NCI-H1436 treated with DMSO at 0.1 percent for 48 hours (cell line): ENCODE measurements around the gene TNKS2.
A peak's percentile ranks its signal among the peaks of the same experiment; 100 is the strongest.

Source experiments
- DNase-seq: peaks from one replicate; lab custom pipeline; 2025; lab: John Stamatoyannopoulos, UW

TNKS2 gene

DNA sequence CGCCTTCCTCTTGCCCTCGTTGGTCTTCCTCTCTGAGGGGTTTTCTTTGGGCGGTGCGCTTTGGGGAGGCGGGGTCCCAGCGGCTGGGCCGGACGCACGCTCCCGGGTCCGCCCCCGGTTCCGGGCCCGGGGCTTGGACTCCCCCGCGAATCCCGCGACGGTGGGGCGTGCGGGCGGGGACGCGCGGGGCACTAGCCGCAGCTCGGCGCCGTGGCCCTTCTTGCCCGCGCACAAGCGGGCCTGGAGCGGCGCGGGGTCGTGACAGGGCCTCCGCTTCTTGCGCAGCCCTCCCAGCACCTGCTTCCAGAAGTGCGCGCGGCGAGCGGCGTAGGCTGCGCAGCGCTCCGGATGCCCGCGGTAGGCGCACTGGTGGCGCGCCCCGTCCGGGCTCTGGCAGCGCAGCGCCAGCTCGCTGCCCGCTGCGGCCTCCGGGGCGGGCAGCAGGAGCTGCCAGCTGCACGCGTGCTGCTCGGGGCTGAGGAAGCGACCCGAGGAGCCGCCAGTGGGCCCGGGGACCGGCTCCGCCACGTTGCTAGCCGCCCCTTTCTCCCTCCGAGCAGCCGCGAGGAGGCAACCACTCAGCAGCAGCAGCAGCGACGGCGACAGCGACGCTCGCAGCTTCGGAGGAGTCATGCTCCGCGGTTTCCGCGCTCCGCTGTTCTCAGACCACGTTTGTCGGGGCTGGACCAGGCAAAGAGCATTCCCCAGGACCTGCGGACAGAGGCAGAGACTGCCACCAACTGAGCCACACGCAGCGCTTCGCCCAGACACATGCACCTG is 110.3 kb downstream of the TNKS2 start:
- DNase-seq = peak; percentile 5

DNA sequence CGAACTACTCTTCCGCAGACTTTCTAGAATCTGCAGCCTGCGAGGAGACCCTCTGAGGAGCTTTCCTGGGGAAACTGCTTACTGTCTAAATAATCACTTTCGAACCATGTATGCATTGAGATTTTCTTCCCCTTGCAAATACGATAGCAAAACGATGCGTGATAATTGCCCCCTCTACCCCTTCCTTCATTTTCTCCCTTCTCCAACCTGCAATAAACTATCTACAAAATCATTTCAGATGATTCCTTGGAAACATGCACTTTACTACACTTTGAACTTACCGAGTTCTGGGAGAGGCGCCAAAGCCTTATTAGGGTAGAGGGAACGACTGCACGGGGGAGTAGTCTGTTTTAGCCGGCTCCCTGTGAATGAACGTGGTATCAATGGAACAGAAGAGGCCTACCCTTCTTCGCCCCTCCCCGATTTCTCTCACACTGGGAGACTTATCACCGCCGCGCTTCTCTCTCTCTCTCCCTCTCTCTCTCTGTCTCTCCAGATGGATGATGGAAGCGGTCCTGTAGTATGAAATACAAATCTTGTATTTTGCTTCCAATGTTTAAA is 111.0 kb downstream of the TNKS2 start, which contains the start of gene FGFBP3:
FGFBP3 (minus strand) TSS at position 370 of the 561 bp plus-strand sequence. CDS start 517 bp downstream, outside the sequence.
- peak; percentile 16 for DNase-seq

DNA sequence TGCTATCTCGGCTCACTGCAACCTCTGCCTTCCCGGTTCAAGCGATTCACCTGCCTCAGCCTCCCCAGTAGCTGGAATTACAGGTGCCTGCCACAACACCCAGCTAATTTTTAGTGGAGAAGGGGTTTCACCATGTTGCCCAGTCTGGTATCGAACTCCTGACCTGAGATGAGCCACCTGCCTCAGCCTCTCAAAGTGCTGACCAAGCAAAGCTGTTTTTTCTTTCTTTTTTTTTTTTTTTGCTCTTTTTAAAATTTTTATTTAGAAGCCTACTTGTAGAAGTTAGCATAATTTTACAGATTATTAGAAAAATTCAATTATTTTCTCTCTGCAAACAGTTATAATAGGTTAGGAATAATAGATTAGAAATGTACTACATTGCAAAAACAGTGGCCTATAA is 112.2 kb downstream of the TNKS2 start:
- DNase-seq = no peak
